ENCODE measurements around the gene KANK3.
"Not testable (repeated sequence)": the region's sequence is repeated elsewhere in the genome, so short reads cannot be mapped to it uniquely, and the experiment has no call there.

The KANK3 gene

DNA sequence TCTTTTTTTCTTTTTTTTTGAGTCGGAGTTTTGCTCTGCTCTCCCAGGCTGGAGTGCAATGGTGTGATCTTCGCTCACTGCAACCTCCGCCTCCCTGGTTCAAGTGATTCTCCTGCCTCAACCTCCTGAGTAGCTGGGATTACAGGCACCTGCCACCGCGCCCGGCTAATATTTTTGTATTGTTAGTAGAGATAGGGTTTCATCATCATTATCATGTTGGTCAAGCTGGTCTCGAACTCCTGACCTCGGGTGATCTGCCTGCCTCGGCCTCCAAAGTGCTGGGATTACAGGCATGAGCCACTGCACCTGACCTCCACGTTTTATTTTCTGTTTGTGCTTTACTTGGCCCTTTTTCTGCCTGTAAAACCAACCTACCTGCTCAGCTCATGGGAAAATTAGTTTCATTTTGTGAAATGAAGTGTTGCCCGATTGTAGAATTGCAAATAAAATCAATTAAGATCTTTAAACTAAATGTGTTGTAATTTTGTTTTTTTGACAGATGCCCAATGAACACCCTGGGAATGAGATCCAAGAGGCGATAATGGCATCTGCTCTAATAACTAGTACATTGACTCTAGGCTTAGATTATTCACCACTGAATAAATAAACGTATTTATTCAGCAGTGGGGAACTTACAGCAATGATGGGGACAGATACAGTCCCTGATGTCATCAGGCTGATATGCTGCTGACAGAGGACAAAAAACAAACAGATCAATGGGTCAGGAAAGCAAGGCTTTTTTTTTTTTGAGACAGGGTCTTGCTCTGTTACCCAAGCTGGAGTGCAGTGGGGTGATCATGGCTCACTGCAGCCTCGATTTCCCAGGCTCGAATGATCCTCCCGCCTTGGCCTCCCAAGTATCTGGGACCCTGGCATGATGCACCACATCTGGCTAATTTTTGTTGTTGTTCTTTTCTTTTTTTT is 44.9 kb upstream of the KANK3 start:
- DNase-seq (ENCODE audit: low read depth), result no peak
- TF ChIP-seq CTCF (conservative IDR thresholded peaks at IDR 0.05; ENCODE audit: low read depth, low read length), result no peak
- H3K4me3 ChIP-seq (ENCODE audit: low read depth, low read length), result no peak overlapping the region

DNA sequence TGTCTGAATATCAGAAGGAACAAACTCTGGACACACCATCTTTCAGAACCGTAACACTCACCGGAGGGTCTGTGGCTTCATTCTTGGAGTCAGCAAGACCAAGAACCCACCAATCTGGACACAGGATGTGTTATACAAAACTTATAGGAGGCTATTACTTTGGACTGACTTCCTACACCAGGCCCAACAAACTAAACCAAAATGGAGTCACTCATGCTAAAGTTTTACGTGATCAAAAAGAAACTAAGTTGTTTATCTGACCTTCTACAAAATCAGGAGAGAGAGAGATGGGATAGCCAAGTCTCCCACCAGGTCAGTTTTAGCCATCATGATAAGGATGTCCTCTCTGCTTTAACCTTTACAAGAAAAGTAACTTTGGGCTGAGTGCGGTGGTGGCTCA is 43.9 kb upstream of the KANK3 start:
- no peak for DNase-seq (ENCODE audit: low read depth)
- TF ChIP-seq CTCF (conservative IDR thresholded peaks at IDR 0.05; ENCODE audit: low read depth, low read length), result no peak
- H3K4me3 ChIP-seq (ENCODE audit: low read depth, low read length), result no peak overlapping the region

DNA sequence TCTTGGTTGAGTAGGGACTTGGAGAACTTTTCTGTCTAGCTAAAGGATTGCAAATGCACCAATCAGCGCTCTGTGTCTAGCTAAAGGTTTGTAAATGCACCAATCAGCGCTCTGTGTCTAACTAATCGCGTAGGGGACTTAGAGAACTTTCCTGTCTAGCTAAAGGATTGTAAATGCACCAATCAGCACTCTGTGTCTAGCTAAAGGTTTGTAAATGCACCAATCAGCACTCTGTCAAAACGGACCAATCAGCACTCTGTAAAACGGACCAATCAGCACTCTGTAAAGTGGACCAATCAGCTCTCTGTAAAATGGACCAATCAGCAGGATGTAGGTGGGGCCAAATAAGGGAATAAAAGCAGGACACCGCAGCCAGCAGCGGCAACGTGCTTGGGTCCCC is 43.4 kb upstream of the KANK3 start:
- DNase-seq (ENCODE audit: low read depth); H3K4me3 ChIP-seq (ENCODE audit: low read depth, low read length): not testable (repeated sequence)

- DNase-seq (ENCODE audit: low read depth); H3K4me3 ChIP-seq (ENCODE audit: low read depth, low read length): not testable (repeated sequence)
These were observed 42.5 kb upstream of the KANK3 start for GRCh38 chr19:8385566-8385965.

GRCh38 chr19:8385103-8385502 is 42.0 kb upstream of the KANK3 start:
- not testable (repeated sequence) for H3K4me3 ChIP-seq (ENCODE audit: low read depth, low read length); DNase-seq (ENCODE audit: low read depth)

DNA sequence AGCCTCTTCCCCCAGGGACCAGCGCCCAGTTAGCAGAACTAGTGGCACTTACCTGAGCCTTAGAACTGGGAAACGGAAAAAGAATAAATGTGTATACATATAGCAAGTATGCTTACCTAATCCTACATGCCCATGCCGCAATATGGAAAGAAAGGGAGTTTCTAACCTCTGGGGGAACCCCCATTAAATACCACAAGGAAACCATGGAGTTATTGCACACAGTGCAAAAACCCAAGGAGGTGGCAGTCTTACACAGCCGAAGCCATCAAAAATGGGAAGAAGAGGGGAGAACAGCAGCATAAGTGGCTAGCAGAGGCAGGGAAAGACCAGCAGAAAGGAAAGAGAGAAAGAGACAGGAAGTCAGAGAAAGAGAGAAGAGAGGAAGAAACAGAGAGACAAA is 41.5 kb upstream of the KANK3 start:
- H3K4me3 ChIP-seq (ENCODE audit: low read depth, low read length); DNase-seq (ENCODE audit: low read depth): not testable (repeated sequence)

DNA sequence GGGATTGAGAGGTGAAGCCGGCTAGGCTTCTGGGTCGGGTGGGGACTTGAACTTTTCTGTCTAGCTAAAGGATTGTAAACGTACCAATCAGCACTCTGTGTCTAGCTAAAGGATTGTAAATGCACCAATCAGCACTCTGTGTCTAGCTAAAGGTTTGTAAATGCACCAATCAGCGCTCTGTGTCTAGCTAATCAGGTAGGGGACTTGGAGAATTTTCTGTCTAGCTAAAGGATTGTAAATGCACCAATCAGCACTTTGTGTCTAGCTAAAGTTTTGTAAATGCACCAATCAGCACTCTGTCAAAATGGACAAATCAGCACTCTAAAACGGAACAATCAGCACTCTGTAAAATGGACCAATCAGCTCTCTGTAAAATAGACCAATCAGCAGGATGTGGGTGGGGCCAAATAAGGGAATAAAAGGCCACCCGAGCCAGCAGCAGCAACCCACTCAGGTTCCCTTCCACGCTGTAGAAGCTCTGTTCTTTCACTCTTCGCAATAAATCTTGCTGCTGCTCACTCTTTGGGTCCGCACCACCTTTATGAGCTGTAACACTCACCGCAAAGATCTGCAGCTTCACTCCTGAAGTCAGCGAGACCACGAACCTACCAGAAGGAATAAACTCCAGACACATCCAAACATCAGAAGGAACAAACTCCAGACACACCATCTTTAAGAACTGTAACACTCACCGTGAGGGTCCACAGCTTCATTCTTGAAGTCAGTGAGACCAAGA is 36.3 kb upstream of the KANK3 start:
- H3K4me3 ChIP-seq (ENCODE audit: low read depth, low read length); DNase-seq (ENCODE audit: low read depth): not testable (repeated sequence)

DNA sequence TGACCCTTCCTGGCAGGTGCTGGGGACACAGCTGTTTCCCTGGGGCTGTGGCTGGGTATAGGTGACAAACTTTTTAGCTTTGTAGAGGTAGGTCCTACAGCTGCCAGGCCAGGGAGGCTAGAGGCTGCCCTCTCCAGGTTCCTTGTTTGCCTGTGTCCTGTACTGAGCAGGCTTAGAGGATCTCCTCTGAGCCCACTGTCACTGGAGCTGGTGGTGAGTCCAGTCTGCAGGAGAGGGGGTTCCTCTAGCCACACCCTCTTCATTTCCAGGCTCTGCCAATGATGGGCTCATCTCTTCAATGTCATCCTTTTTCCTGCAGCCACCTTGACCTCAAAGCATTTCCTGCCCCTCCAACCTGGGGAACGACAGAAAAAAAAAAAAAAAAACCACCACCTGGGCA is 34.5 kb upstream of the KANK3 start:
- DNase-seq (ENCODE audit: low read depth), result no peak
- no peak for TF ChIP-seq CTCF (conservative IDR thresholded peaks at IDR 0.05; ENCODE audit: low read depth, low read length)
- H3K4me3 ChIP-seq (ENCODE audit: low read depth, low read length), result no peak overlapping the region

DNA sequence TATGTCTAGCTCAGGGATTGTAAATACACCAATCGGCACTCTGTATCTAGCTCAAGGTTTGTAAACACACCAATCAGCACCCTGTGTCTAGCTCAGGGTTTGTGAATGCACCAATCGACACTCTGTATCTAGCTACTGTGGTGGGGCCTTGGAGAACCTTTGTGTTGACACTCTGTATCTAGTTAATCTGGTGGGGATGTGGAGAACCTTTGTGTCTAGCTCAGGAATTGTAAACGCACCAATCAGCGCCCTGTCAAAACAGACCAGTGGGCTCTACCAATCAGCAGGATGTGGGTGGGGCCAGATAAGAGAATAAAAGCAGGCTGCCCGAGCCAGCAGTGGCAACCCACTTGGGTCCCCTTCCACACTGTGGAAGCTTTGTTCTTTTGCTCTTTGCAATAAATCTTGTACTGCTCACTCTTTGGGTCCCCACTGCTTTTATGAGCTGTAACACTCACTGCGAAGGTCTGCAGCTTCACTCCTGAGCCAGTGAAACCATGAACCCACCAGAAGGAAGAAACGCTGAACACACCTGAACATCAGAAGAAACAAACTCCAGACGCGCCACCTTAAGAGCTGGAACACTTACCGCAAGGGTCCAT is 33.4 kb upstream of the KANK3 start:
- H3K4me3 ChIP-seq (ENCODE audit: low read depth, low read length); DNase-seq (ENCODE audit: low read depth): not testable (repeated sequence)

- not testable (repeated sequence) for H3K4me3 ChIP-seq (ENCODE audit: low read depth, low read length); DNase-seq (ENCODE audit: low read depth)
These were observed 32.7 kb upstream of the KANK3 start for GRCh38 chr19:8375766-8376165.
